Common myeloid progenitor, CD34-positive (primary cell): ENCODE data around the gene WDR36.

ENCODE experiments used
- CTCF ChIA-PET: fragments of 350-600 bp; sonication (Branson Sonifier 250); formaldehyde crosslinking; loops from one replicate; lab custom pipeline; 2021; ENCODE audit warnings: antibody characterized with exemption; lab: Charles Lee
- POLR2A ChIA-PET: fragments of 350-600 bp; sonication (Branson Sonifier 250); formaldehyde crosslinking; loops from one replicate; lab custom pipeline; 2021; ENCODE audit warnings: antibody characterized with exemption; lab: Charles Lee
- DNase-seq, 3 donors: peaks; one replicate each; pipeline versions ENCODE4 v3.0.0 to v3.0.0-alpha.2; 2013
- H3K27ac ChIP-seq, 2 experiments: 1 replicate in 1 of 2; 2 replicates in 1 of 2; pipeline ENCODE4 v1.7.0; 2013; ENCODE audit warnings: inconsistent platforms in 2 of 2, low read length in 2 of 2, mild to moderate bottlenecking in 2 of 2, low read depth in 1 of 2, moderate library complexity in 1 of 2; ENCODE audit not compliant: severe bottlenecking in 2 of 2, insufficient read depth in 1 of 2, poor library complexity in 1 of 2
- H3K27me3 ChIP-seq, 5 experiments: replicated peaks in 2 of 5; 1 replicate in 3 of 5; 2 replicates in 2 of 5; pipeline versions ENCODE4 v1.6.1 to v1.7.0; 2013; ENCODE audit warnings: low read length in 4 of 5, mild to moderate bottlenecking in 2 of 5, moderate library complexity in 2 of 5, inconsistent platforms in 1 of 5; ENCODE audit not compliant: insufficient read depth in 5 of 5, control insufficient read depth in 4 of 5
- H3K36me3 ChIP-seq, 4 experiments: 1 replicate in 2 of 4; 2 replicates in 2 of 4; pipeline versions ENCODE4 v1.6.1 to v1.7.0; 2013; ENCODE audit warnings: low read length in 3 of 4, control low read depth in 1 of 4, mild to moderate bottlenecking in 1 of 4; ENCODE audit not compliant: control insufficient read depth in 4 of 4, insufficient read depth in 4 of 4
- H3K4me1 ChIP-seq, 4 experiments: 1 replicate in 3 of 4; 2 replicates in 1 of 4; pipeline versions ENCODE4 v1.6.1 to v1.7.1; 2013; ENCODE audit warnings: low read length in 3 of 4, mild to moderate bottlenecking in 3 of 4, control low read depth in 1 of 4, inconsistent platforms in 1 of 4, moderate library complexity in 1 of 4; ENCODE audit not compliant: control insufficient read depth in 4 of 4, insufficient read depth in 4 of 4; ENCODE audit errors: control extremely low read depth in 1 of 4
- H3K4me3 ChIP-seq, 7 experiments: 1 replicate in 4 of 7; 2 replicates in 3 of 7; pipeline versions ENCODE4 v1.5.1 to v1.7.0; 2013; ENCODE audit warnings: mild to moderate bottlenecking in 7 of 7, low read length in 6 of 7, moderate library complexity in 6 of 7, inconsistent platforms in 2 of 7, low read depth in 2 of 7, control low read depth in 1 of 7; ENCODE audit not compliant: insufficient read depth in 4 of 7, control insufficient read depth in 1 of 7; ENCODE audit errors: extremely low read depth in 1 of 7
- H3K9me3 ChIP-seq, 5 experiments: 1 replicate in 4 of 5; 2 replicates in 1 of 5; pipeline versions ENCODE4 v1.6.1 to v1.7.1; 2013; ENCODE audit warnings: low read length in 4 of 5, mild to moderate bottlenecking in 2 of 5, inconsistent platforms in 1 of 5, low read depth in 1 of 5, moderate library complexity in 1 of 5; ENCODE audit not compliant: control insufficient read depth in 4 of 5, insufficient read depth in 2 of 5; ENCODE audit errors: control extremely low read depth in 1 of 5
- WGBS: methylation state at CpG from one replicate; pipeline ENCODE4 v1.1.5; 2013; ENCODE audit not compliant: insufficient coverage; 5-methylcytosine and 5-hydroxymethylcytosine counted together

The WDR36 gene

GRCh38 chr5:111126896-111127295, 34.7 kb downstream of the WDR36 start:
- 97% methylated on average over 3 of the region's 3 CpGs for WGBS
- no peak for DNase-seq
- no peak overlapping the region for H3K27ac ChIP-seq
- no peak overlapping the region for H3K4me3 ChIP-seq
- no peaks in the 10 kb centered on the region for H3K9me3 ChIP-seq
- H3K4me1 ChIP-seq = peaks cover 0 to 7% (median 0%) of the 10 kb centered on the region in 4 experiments
- ChIA-PET POLR2A (no interaction called here), CTCF (no interaction called here)
- peaks cover 8 to 48% (median 30%) of the 10 kb centered on the region in 4 experiments for H3K36me3 ChIP-seq
- H3K27me3 ChIP-seq = no peaks in the 10 kb centered on the region

GRCh38 chr5:111127453-111128195, 35.5 kb downstream of the WDR36 start:
- POLR2A ChIA-PET = no interaction called here
- no peak overlapping the region for H3K27ac ChIP-seq
- no peak overlapping the region for H3K4me3 ChIP-seq
- H3K36me3 ChIP-seq = peaks cover 3 to 40% (median 25%) of the 10 kb centered on the region in 4 experiments
- CTCF ChIA-PET = no interaction called here
- no peaks in the 10 kb centered on the region for H3K9me3 ChIP-seq
- no peak for DNase-seq
- peaks cover 0 to 7% (median 0%) of the 10 kb centered on the region in 4 experiments for H3K4me1 ChIP-seq
- H3K27me3 ChIP-seq = no peaks in the 10 kb centered on the region
- 100% methylated on average over 1 of the region's 3 CpGs for WGBS

- ChIA-PET CTCF (no interaction called here), POLR2A (no interaction called here)
- H3K36me3 ChIP-seq = peaks cover 0 to 24% (median 16%) of the 10 kb centered on the region in 4 experiments
- no peak overlapping the region for H3K4me3 ChIP-seq
- 85% methylated on average over 2 of the region's 3 CpGs for WGBS
- peaks cover 0 to 7% (median 0%) of the 10 kb centered on the region in 4 experiments for H3K4me1 ChIP-seq
- no peak overlapping the region for H3K27ac ChIP-seq
- no peak for DNase-seq
- no peaks in the 10 kb centered on the region for H3K27me3 ChIP-seq
- no peaks in the 10 kb centered on the region for H3K9me3 ChIP-seq
These were observed 37.8 kb downstream of the WDR36 start for GRCh38 chr5:111129938-111130337.

GRCh38 chr5:111131356-111131755, 39.2 kb downstream of the WDR36 start:
- peak in 2 of 3 donors; percentile 11 to 16 for DNase-seq
- no peaks in the 10 kb centered on the region for H3K27me3 ChIP-seq
- H3K4me1 ChIP-seq = peaks cover 0 to 7% (median 0%) of the 10 kb centered on the region in 4 experiments
- H3K9me3 ChIP-seq = no peaks in the 10 kb centered on the region
- H3K27ac ChIP-seq = no peak overlapping the region
- CTCF ChIA-PET = no interaction called here
- POLR2A ChIA-PET = no interaction called here
- peaks cover 0 to 13% (median 8%) of the 10 kb centered on the region in 4 experiments for H3K36me3 ChIP-seq
- 60% methylated on average over 1 of the region's 2 CpGs for WGBS
- H3K4me3 ChIP-seq = no peak overlapping the region

- POLR2A ChIA-PET = no interaction called here
These were observed 39.9 kb downstream of the WDR36 start for GRCh38 chr5:111132076-111132475.

GRCh38 chr5:111132731-111133435, 40.7 kb downstream of the WDR36 start:
- Histone ChIP-seq H3K4me1 (peaks cover 0 to 7% (median 0%) of the 10 kb centered on the region in 4 experiments), H3K4me3 (no peak overlapping the region), H3K27me3 (no peaks in the 10 kb centered on the region), H3K27ac (no peak overlapping the region), H3K9me3 (no peaks in the 10 kb centered on the region), H3K36me3 (peaks cover 0 to 2% (median 0%) of the 10 kb centered on the region in 4 experiments)
- DNase-seq = peak in 1 of 3 donors; percentile 9
- WGBS = 100% methylated on average over 1 of the region's 1 CpG
- ChIA-PET CTCF (no interaction called here), POLR2A (no interaction called here)

More at GRCh38 chr5:111132076-111132475, 39.9 kb downstream of the WDR36 start:
- no peak for DNase-seq
- Histone ChIP-seq H3K9me3 (no peaks in the 10 kb centered on the region), H3K4me1 (peaks cover 0 to 7% (median 0%) of the 10 kb centered on the region in 4 experiments), H3K27me3 (no peaks in the 10 kb centered on the region), H3K4me3 (no peak overlapping the region), H3K27ac (no peak overlapping the region), H3K36me3 (peaks cover 0 to 6% (median 5%) of the 10 kb centered on the region in 4 experiments)
- CTCF ChIA-PET = no interaction called here
- no CpG with 5 or more reads among the region's 1 CpG for WGBS

- H3K27me3 ChIP-seq = no peaks in the 10 kb centered on the region
- no peak overlapping the region for H3K27ac ChIP-seq
- 100% methylated on average over 1 of the region's 1 CpG for WGBS
- H3K9me3 ChIP-seq = no peaks in the 10 kb centered on the region
- no peak overlapping the region for H3K4me3 ChIP-seq
- H3K4me1 ChIP-seq = peaks cover 0 to 7% (median 0%) of the 10 kb centered on the region in 4 experiments
- DNase-seq = no peak
- ChIA-PET CTCF (no interaction called here), POLR2A (no interaction called here)
- peaks cover 0 to 2% (median 0%) of the 10 kb centered on the region in 4 experiments for H3K36me3 ChIP-seq
These were observed 41.2 kb downstream of the WDR36 start for GRCh38 chr5:111133436-111133751.
